Activated CD4-positive, alpha-beta T cell treated with anti-CD3 and anti-CD28 coated beads, Interleukin-2, amount 50 U/mL, for 16 hours (primary cell): Measurements from ENCODE around the gene CDC6.

Source experiments
- DNase-seq: peaks from one replicate; pipeline ENCODE4 v3.0.0-alpha.2; 2020

Gene CDC6

GRCh38 chr17:40325156-40326013, 37.7 kb downstream of the CDC6 start:
- DNase-seq: peak; percentile 51

- peak; percentile 78 for DNase-seq
These were observed 38.5 kb downstream of the CDC6 start for GRCh38 chr17:40326014-40326831.

- no peak for DNase-seq
These were observed 39.1 kb downstream of the CDC6 start for GRCh38 chr17:40326832-40327199.

GRCh38 chr17:40327244-40327729, 39.6 kb downstream of the CDC6 start:
- no peak for DNase-seq

- DNase-seq: no peak
These were observed 40.2 kb downstream of the CDC6 start for GRCh38 chr17:40327735-40328385.

GRCh38 chr17:40328386-40328766, 40.7 kb downstream of the CDC6 start:
- no peak for DNase-seq

GRCh38 chr17:40329839-40330794, 42.4 kb downstream of the CDC6 start:
- DNase-seq: no peak

GRCh38 chr17:40330850-40331470, 43.3 kb downstream of the CDC6 start:
- no peak for DNase-seq

- no peak for DNase-seq
These were observed 44.3 kb downstream of the CDC6 start for GRCh38 chr17:40331743-40332641.

- no peak for DNase-seq
These were observed 46.2 kb downstream of the CDC6 start for GRCh38 chr17:40333781-40334448.

GRCh38 chr17:40335620-40336019, 47.9 kb downstream of the CDC6 start:
- no peak for DNase-seq

- no peak for DNase-seq
These were observed 49.7 kb downstream of the CDC6 start for GRCh38 chr17:40337351-40337750.

GRCh38 chr17:40338058-40338457, 50.4 kb downstream of the CDC6 start:
- no peak for DNase-seq

- DNase-seq: no peak
These were observed 51.4 kb downstream of the CDC6 start for GRCh38 chr17:40338941-40339649.

GRCh38 chr17:40340327-40340726, 52.6 kb downstream of the CDC6 start:
- DNase-seq: no peak

- DNase-seq: peak; percentile 92
These were observed 53.5 kb downstream of the CDC6 start for GRCh38 chr17:40340880-40341807.

- no peak for DNase-seq
These were observed 54.3 kb downstream of the CDC6 start for GRCh38 chr17:40341808-40342503.
